NCI-H1105 treated with DMSO at 0.1 percent for 48 hours (cell line): ENCODE results near the gene C1orf226.

Source experiments
- DNase-seq: peaks from one replicate; lab custom pipeline; 2025; lab: John Stamatoyannopoulos, UW

C1orf226 gene

GRCh38 chr1:162365284-162366020, 16.1 kb upstream of the C1orf226 start:
- no peak for DNase-seq

- no peak for DNase-seq
These were observed 15.4 kb upstream of the C1orf226 start for GRCh38 chr1:162366149-162366548.

- DNase-seq: no peak
These were observed 14.9 kb upstream of the C1orf226 start for GRCh38 chr1:162366671-162367070.

GRCh38 chr1:162367073-162367472, 14.5 kb upstream of the C1orf226 start:
- DNase-seq: no peak

GRCh38 chr1:162367772-162368171, 13.8 kb upstream of the C1orf226 start:
- DNase-seq: no peak

- no peak for DNase-seq
These were observed 13.1 kb upstream of the C1orf226 start for GRCh38 chr1:162368451-162368850.

GRCh38 chr1:162369571-162369970, 12.0 kb upstream of the C1orf226 start:
- no peak for DNase-seq

- DNase-seq: no peak
These were observed 11.4 kb upstream of the C1orf226 start for GRCh38 chr1:162370161-162370560.

DNA sequence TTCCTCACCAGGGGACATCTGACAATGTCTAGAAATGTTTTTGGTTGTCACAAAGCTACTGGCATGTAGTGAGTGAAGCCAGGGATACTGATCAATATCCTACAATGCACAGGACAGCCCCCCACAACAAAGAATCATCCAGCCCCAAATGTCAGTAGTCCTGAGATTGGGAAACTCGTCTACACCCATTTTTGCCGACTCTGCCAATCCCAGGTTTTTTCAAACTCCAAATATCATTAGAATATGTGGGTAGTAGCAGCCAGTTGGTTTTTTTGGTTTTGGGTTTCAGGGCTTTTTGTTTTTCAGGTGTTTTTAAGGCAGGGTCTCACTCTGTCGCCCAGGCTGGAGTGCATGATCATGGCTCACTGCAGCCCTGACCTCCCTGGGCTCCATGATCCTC, 10.8 kb upstream of the C1orf226 start:
- no peak for DNase-seq

- no peak for DNase-seq
These were observed 9.9 kb upstream of the C1orf226 start for GRCh38 chr1:162371611-162372010.

DNA sequence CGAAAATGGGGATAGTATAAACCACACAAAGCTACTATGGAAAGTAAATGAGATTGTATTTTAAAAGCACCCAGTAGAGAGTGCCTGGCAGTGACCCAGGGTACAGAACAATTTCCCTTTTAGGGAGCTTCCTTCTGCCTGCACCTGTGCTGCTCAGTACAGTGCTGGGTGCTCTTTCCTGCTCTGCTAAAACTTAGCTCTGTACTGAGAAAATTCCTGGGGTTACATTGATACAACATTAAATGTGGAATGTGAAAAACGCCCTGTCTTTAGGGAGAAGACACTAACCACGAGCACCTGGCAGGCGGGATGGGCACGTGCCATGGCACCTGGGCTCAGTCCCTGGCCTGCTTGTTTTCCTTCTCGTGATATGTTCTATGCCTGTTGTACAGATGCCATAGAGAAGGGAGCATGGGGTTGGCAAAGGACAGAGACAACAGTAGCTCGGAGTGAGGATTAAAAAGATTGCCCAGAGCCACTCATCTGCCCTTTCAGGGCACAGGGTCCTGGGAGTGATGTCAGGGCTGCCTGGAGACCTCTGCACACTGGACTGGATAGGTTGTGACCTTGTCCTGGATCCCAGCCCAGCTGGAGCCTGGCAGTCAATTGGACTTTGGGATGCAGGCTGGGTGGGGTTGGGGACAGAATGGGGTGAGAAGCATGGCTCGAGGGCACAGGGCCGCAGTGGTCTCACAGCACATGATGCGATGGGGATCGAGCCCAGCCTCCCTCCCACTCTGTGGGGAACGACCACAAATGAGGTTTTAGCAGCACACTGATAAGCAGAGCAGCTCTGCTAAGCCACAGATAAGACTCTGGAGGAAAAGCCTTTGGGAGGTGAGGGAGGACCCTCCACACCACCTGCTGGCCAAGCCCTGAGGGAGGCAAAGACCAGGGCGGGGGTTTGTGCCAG, 9.1 kb upstream of the C1orf226 start:
- DNase-seq: no peak

DNA sequence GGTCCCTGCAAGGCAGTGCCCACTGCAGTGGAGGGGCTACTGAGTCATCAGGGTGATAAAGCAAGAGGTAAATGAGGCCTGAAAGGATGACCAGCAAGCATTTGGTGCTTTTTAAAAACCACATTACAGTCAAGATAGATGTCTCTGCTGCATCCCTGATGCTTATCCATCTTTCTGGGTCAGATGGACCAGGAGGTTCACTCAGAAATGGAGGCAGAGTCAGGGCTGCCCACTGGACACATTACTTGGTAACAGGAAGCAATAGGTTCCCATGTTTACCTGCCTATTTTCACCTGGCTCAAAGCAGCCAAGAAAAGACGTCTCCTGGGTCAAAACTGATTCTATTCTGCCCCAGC, 8.5 kb upstream of the C1orf226 start:
- DNase-seq: no peak

GRCh38 chr1:162373541-162374260, 7.8 kb upstream of the C1orf226 start:
- DNase-seq: no peak

GRCh38 chr1:162374406-162374805, 7.1 kb upstream of the C1orf226 start:
- no peak for DNase-seq

DNA sequence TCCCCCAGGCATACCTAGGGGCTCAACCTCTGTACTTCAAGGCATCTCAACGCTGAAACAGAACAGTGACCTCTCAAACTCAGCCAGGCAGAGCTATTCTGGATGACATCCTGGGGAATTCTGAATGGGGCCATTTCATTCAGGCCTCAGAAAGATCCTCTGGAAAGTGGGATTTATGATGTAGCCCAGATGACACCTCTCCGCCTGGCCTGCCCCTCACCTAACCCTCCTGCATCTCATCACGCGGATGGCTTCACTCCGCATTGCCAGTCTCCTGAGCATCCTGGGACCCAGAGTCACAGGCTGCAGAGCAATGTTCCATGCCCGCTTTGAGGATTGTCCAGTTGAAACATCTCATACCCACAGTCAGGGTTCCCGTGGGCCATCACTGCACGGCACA, 6.1 kb upstream of the C1orf226 start:
- DNase-seq: no peak

DNA sequence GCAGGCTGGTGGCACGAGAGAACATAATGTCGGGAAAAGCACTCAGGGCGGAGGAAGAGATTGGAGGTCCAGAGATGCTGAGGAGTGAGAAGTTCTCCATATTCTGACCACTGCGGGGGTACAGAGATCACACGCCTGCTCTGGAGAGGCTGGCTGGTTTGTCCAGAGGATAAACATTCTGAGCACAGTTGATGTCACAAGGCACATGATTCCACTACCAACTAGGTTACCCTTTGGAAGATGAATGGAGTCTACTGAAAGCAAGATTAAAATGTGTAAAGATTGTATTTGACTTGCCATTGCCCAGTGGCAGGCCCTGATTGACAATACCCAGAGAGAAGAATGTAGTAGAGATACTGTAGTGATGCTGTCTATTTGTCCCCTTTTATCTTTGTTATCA, 4.8 kb upstream of the C1orf226 start, which contains the start of gene SPATA46:
SPATA46 (minus strand) TSS at position 164 of the 400 bp plus-strand sequence; CDS start at position 100, 64 bp downstream.
- no peak for DNase-seq

DNA sequence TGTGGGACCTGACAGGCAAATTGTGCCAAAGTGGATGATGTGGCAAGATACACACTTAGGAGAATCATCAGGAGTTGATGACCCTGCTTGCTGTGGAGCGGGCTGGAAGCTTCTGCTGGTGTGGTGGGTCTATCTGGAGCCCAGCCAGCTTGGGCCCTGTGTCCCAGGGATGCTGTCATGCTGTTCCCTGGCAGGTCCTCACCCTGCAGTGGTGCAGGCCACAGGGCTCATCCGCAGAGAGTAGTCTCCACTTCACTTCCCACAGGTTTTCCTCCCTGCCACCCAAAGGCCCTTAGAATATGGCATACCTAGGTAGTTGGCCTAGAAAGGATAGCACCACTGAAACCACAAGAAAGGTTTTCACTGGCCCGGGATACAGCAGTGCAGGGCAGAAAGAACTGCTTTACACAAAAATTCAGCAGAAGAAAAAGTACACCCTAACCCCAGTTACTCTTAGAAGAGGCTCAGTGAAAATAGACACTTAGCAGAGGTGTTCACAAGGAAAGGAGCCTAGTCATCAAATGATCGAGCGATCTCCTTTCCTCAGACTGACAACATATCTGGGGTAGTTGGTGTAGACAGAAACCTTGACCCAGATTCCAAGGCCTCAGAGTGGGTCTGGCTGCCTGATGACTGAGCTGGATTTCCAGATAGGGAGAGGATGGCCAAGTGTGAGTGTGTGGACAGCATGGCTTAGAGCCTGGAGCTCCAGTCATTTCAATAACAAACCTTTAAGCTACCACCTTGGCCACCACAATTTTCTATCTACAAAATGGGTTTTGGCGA, 1.3 kb upstream of the C1orf226 start:
- DNase-seq: no peak

DNA sequence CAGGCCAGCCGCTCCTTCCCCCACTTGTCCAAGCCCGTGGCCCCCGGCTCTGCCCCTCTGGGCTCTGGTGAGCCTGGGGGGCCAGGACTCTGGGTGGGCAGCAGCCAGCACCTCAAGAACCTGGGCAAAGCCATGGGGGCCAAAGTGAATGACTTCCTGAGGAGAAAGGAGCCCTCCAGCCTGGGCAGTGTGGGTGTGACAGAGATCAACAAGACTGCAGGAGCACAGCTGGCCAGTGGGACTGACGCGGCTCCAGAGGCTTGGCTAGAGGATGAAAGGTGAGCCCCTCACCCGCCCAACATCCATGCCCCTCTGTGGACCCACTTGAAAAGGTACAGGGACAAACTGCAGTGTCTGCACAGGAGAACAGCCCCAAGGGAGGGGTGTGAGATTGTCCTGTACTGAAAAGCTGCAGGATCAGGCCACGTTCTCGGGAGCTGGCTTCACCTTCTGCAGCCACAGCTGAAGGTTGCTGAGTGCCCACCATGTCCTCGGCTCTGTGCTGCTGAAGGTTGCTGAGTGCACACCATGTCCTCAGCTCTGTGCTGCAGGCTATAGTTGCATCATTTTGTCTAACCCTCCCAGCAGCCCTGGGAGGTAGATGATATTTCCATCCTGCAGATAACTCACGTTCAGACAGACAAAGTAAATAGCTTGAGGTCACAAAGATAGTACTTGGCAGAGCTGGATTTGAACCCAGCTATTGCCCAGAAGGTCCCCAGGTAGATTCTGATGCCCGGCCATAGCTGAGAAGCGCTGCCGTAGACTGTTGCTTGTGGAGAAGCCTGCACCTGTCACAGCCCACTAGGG, 618 bp downstream of the C1orf226 start:
- no peak for DNase-seq

- no peak for DNase-seq
These were observed 1.6 kb downstream of the C1orf226 start for GRCh38 chr1:162383091-162383490.

GRCh38 chr1:162383516-162383915, 2.0 kb downstream of the C1orf226 start:
- DNase-seq: no peak

GRCh38 chr1:162384116-162384515, 2.6 kb downstream of the C1orf226 start:
- no peak for DNase-seq
